Measurements from ENCODE around the gene SSRP1.

DNA sequence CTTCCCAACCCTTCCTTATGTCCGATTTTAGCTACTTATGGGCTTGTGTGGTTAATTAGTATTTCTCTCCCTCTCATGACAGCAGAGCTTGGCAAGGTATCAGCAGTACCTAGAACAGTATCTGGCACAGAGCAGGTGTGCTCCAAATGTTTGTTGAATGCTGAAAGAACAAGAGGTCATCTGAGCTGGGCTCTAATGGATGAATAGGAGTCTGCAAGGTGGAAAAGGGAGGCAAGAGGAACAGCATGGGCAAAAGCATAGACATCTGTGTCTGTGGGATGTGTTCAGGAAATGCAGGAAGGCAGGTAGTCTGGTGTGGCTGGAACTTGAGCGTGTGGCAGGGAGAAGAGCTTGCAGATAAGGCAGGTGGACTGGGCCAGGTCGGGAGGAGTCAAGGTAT, 26.2 kb upstream of the SSRP1 start:
- TF ChIP-seq ZBTB7A (IDR thresholded peaks at IDR 0.05; ENCODE audit: low read depth) (no peak), MAX (IDR thresholded peaks at IDR 0.05) (no peak), FOXM1 (IDR thresholded peaks at IDR 0.05; ENCODE audit: borderline replicate concordance, low read depth) (no peak), YY1 (IDR thresholded peaks at IDR 0.05; ENCODE audit: low read depth) (no peak), RAD21 (IDR thresholded peaks at IDR 0.05; ENCODE audit: low read depth) (no peak), USF1 (IDR thresholded peaks at IDR 0.05) (no peak)

Measured in Ishikawa (cell line).